Upper lobe of left lung (tissue), 4 donors: ENCODE measurements around the gene MLLT1.

Experiments used
- POLR2A ChIP-seq, 4 donors: fragments of 450-650 bp; IDR thresholded peaks; one replicate each; pipeline ENCODE4 v1.5.1; 2016 to 2017; ENCODE audit warnings: antibody characterized with exemption in 4 of 4, mild to moderate bottlenecking in 2 of 4
- POLR2AphosphoS5 ChIP-seq, 2 donors: sonication (generic); formaldehyde crosslinking; IDR thresholded peaks; one replicate each; pipeline ENCODE4 v1.5.1; 2017; ENCODE audit warnings: antibody characterized with exemption in 2 of 2
- TF ChIP-seq, protein P1 (sequence below), 6 experiments: fragments of 450-650 bp in 4 of 6; fragments of 200-600 bp in 2 of 6; sonication (generic) in 2 of 6; IDR thresholded peaks; one replicate each; pipeline ENCODE4 v1.5.1; 2016 to 2019; ENCODE audit warnings: antibody characterized with exemption in 6 of 6

DNA sequence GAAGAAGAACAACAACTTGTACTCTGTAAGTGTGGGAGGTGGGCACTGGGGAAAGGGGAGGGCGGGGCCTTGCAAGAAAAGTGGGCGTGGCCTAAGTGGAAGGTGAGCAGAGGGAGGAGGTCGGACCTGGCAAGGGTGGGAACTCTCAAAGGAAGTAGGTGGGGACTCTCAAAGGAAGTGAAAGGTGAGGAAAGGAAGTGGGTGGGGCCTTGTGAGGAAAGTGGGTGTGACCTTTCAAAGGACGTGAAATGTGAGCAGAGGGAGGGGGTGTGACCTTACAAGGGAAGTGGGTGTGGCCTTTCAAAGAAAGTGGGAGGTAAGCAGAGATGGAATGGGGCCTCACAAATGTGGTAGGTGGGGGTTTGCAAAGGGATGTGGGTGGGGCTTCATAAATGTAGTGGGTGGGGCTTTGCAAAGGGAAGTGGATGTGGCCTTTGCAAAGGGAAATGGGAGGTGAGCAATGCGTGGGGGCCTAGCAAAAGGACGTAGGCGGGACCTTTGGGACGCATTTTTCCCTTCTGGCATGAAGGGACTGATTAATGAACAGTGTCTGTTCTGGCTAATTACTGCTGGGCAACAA lies 118.4 kb downstream of the MLLT1 start:
- TF ChIP-seq, protein P1, sequence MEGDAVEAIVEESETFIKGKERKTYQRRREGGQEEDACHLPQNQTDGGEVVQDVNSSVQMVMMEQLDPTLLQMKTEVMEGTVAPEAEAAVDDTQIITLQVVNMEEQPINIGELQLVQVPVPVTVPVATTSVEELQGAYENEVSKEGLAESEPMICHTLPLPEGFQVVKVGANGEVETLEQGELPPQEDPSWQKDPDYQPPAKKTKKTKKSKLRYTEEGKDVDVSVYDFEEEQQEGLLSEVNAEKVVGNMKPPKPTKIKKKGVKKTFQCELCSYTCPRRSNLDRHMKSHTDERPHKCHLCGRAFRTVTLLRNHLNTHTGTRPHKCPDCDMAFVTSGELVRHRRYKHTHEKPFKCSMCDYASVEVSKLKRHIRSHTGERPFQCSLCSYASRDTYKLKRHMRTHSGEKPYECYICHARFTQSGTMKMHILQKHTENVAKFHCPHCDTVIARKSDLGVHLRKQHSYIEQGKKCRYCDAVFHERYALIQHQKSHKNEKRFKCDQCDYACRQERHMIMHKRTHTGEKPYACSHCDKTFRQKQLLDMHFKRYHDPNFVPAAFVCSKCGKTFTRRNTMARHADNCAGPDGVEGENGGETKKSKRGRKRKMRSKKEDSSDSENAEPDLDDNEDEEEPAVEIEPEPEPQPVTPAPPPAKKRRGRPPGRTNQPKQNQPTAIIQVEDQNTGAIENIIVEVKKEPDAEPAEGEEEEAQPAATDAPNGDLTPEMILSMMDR (IDR thresholded peaks at IDR 0.05): no peak
- TF ChIP-seq POLR2A (IDR thresholded peaks at IDR 0.05): no peak
- no peak for TF ChIP-seq POLR2AphosphoS5 (IDR thresholded peaks at IDR 0.05)
